Measurements from ENCODE around the gene NECTIN4. TPM values are rescaled to one million over a fixed set of nuclear protein-coding genes. Genes with fewer than 3 reads are reported as not detected.
"Not testable (repeated sequence)": the region's sequence is repeated elsewhere in the genome, so short reads cannot be mapped to it uniquely, and the experiment has no call there.

Gene NECTIN4
- total RNA-seq, 4 donors from 2014 or later, result 0.27 to 1.9 TPM; not detected in 2

- Histone ChIP-seq H3K4me3 (peak overlapping the region in 1 of 2 donors; percentile 42), H3K27ac (peak overlapping the region in 3 of 4 donors; percentile 50 to 60 (median 51))
Measured at GRCh38 chr1:161068306-161069234, 20.8 kb downstream of the NECTIN4 start.

GRCh38 chr1:161066694-161067093 is 22.7 kb downstream of the NECTIN4 start:
- TF ChIP-seq CTCF (IDR thresholded peaks at IDR 0.05), result no peak
- no peak for TF ChIP-seq EP300 (IDR thresholded peaks at IDR 0.05)
- TF ChIP-seq POLR2A (IDR thresholded peaks at IDR 0.05), result no peak
- TF ChIP-seq POLR2AphosphoS5 (IDR thresholded peaks at IDR 0.05), result no peak
- Histone ChIP-seq H3K4me1 (no peaks in the 10 kb centered on the region), H3K4me3 (no peak overlapping the region), H3K27ac (no peak overlapping the region), H3K27me3 (peaks cover 31% of the 10 kb centered on the region), H3K36me3 (no peaks in the 10 kb centered on the region), H3K9me3 (no peaks in the 10 kb centered on the region)
- WGBS, 2 donors (ENCODE audit: low coverage in 1 of 2), result 58 to 90% methylated on average over 2 to 3 of the region's 3 CpGs
- no peak for ATAC-seq

More at GRCh38 chr1:161068306-161069234, 20.8 kb downstream of the NECTIN4 start:
- WGBS, 2 donors (ENCODE audit: low coverage in 1 of 2), result 67 to 97% methylated on average over 6 to 8 of the region's 10 CpGs
- Histone ChIP-seq H3K9me3 (no peaks in the 10 kb centered on the region), H3K4me1 (no peaks in the 10 kb centered on the region), H3K36me3 (no peaks in the 10 kb centered on the region), H3K27me3 (peaks cover 26% of the 10 kb centered on the region)
- TF ChIP-seq POLR2AphosphoS5 (IDR thresholded peaks at IDR 0.05), result no peak
- no peak for TF ChIP-seq EP300 (IDR thresholded peaks at IDR 0.05)
- no peak for TF ChIP-seq CTCF (IDR thresholded peaks at IDR 0.05)
- no peak for TF ChIP-seq POLR2A (IDR thresholded peaks at IDR 0.05)
- ATAC-seq, result peak; percentile 70

GRCh38 chr1:161065681-161066080 is 23.7 kb downstream of the NECTIN4 start:
- not testable (repeated sequence) for H3K9me3 ChIP-seq, H3K36me3 ChIP-seq, ATAC-seq, H3K27ac ChIP-seq, H3K4me1 ChIP-seq, H3K4me3 ChIP-seq
- 79 to 89% methylated on average over 4 to 5 of the region's 7 CpGs for WGBS, 2 donors (ENCODE audit: low coverage in 1 of 2)
- peaks cover 34% of the 10 kb centered on the region for H3K27me3 ChIP-seq

- not testable (repeated sequence) for H3K9me3 ChIP-seq, H3K4me3 ChIP-seq, H3K36me3 ChIP-seq, H3K4me1 ChIP-seq, ATAC-seq, H3K27ac ChIP-seq
- peaks cover 38% of the 10 kb centered on the region for H3K27me3 ChIP-seq
- 52% methylated on average over 3 to 6 of the region's 6 CpGs for WGBS, 2 donors (ENCODE audit: low coverage in 1 of 2)
Measured at GRCh38 chr1:161063936-161064335, 25.4 kb downstream of the NECTIN4 start.

- no peak overlapping the region for H3K27ac ChIP-seq
- WGBS, 2 donors (ENCODE audit: low coverage in 1 of 2), result 95 to 100% methylated on average over 3 of the region's 4 CpGs
- no peak overlapping the region for H3K4me3 ChIP-seq
- no peak for ATAC-seq
- H3K4me1 ChIP-seq, result no peaks in the 10 kb centered on the region
- H3K9me3 ChIP-seq, result no peaks in the 10 kb centered on the region
- TF ChIP-seq POLR2A (IDR thresholded peaks at IDR 0.05), result no peak
- TF ChIP-seq POLR2AphosphoS5 (IDR thresholded peaks at IDR 0.05), result no peak
- TF ChIP-seq CTCF (IDR thresholded peaks at IDR 0.05), result no peak
- TF ChIP-seq EP300 (IDR thresholded peaks at IDR 0.05), result no peak
- H3K27me3 ChIP-seq, result peaks cover 41% of the 10 kb centered on the region
- no peaks in the 10 kb centered on the region for H3K36me3 ChIP-seq
Measured at GRCh38 chr1:161061419-161061818, 27.9 kb downstream of the NECTIN4 start.

- Histone ChIP-seq H3K9me3 (no peaks in the 10 kb centered on the region), H3K36me3 (no peaks in the 10 kb centered on the region), H3K27ac (no peak overlapping the region), H3K27me3 (peaks cover 47% of the 10 kb centered on the region), H3K4me3 (no peak overlapping the region), H3K4me1 (no peaks in the 10 kb centered on the region)
- ATAC-seq, result no peak
- no peak for TF ChIP-seq EP300 (IDR thresholded peaks at IDR 0.05)
- 49 to 86% methylated on average over 4 of the region's 6 CpGs for WGBS, 2 donors (ENCODE audit: low coverage in 1 of 2)
Measured at GRCh38 chr1:161059293-161059692, 30.1 kb downstream of the NECTIN4 start.

Measured in gastroesophageal sphincter (tissue), 4 donors.